SK-N-SH (cell line): ENCODE results near the gene SLC7A6OS. TPM values are rescaled to one million over a fixed set of nuclear protein-coding genes. Genes with fewer than 3 reads are reported as not detected.
A peak's percentile ranks its signal among the peaks of the same experiment; 100 is the strongest.

Experiments used
- CTCF ChIA-PET: fragments of 300-600, 350-600 bp; formaldehyde crosslinking; extraction: SDS; loops from one replicate; lab custom pipeline; 2021; lab: Yijun Ruan, JAX
- POLR2A ChIA-PET: fragments of 350-600 bp; sonication (Branson Sonifier 250); formaldehyde crosslinking; extraction: SDS; loops from one replicate; lab custom pipeline; 2020; ENCODE audit warnings: antibody characterized with exemption, inconsistent platforms; lab: Yijun Ruan, JAX
- DNase-seq: peaks from one replicate; pipeline ENCODE4 v3.0.0; 2012
- H2AFZ ChIP-seq: fragments of 200-600 bp; sonication (generic); 2 replicates; pipeline ENCODE4 v1.8.1; 2016; ENCODE audit warnings: antibody characterized with exemption, mild to moderate bottlenecking, low read depth
- H3F3A ChIP-seq: fragments of 200-600 bp; sonication (generic); replicated peaks from 2 replicates; pipeline ENCODE3; 2016; ENCODE audit warnings: antibody characterized with exemption, mild to moderate bottlenecking; ENCODE audit not compliant: insufficient read depth
- H3K27ac ChIP-seq, 2 experiments: fragments of 200-500 bp in 1 of 2; fragments of 200-600 bp in 1 of 2; sonication (Bioruptor generic) in 1 of 2; sonication (generic), shearing (Covaris generic) in 1 of 2; 2 replicates each; pipeline versions ENCODE4 v1.5.1 to v1.6.1; 2014 to 2016; ENCODE audit warnings: low read depth in 2 of 2, inconsistent platforms in 1 of 2, low read length in 1 of 2, mild to moderate bottlenecking in 1 of 2, mixed read lengths in 1 of 2
- H3K27me3 ChIP-seq: fragments of 200-600 bp; sonication (generic), shearing (Covaris generic); 2 replicates; pipeline ENCODE4 v1.6.1; 2016; ENCODE audit warnings: mixed run types; ENCODE audit not compliant: insufficient read depth
- H3K36me3 ChIP-seq, 2 experiments: fragments of 200-500 bp in 1 of 2; fragments of 200-600 bp in 1 of 2; sonication (Bioruptor generic) in 1 of 2; sonication (generic) in 1 of 2; replicated peaks in 1 of 2; 2 replicates each; pipeline versions ENCODE3 to v1.5.1; 2014 to 2016; ENCODE audit warnings: low read length in 1 of 2, mild to moderate bottlenecking in 1 of 2; ENCODE audit not compliant: insufficient read depth in 2 of 2, control insufficient read depth in 1 of 2
- H3K4me1 ChIP-seq, 2 experiments: fragments of 200-500 bp in 1 of 2; fragments of 200-600 bp in 1 of 2; sonication (Bioruptor generic) in 1 of 2; sonication (generic), shearing (Covaris generic) in 1 of 2; 2 replicates each; pipeline versions ENCODE4 v1.5.1 to v1.6.1; 2014 to 2016; ENCODE audit warnings: low read depth in 1 of 2, low read length in 1 of 2, mixed run types in 1 of 2; ENCODE audit not compliant: insufficient read depth in 2 of 2, control insufficient read depth in 1 of 2
- H3K4me2 ChIP-seq: fragments of 200-600 bp; sonication (generic), shearing (Covaris generic); 2 replicates; pipeline ENCODE4 v1.6.1; 2017; ENCODE audit warnings: mixed run types
- H3K4me3 ChIP-seq, 2 experiments: fragments of 200-500 bp in 1 of 2; fragments of 200-600 bp in 1 of 2; sonication (Bioruptor generic) in 1 of 2; sonication (generic), shearing (Covaris generic) in 1 of 2; 2 replicates each; pipeline versions ENCODE4 v1.5.1 to v1.8.1; 2014 to 2016; ENCODE audit warnings: low read depth in 2 of 2, inconsistent platforms in 1 of 2, low read length in 1 of 2, mild to moderate bottlenecking in 1 of 2, mixed read lengths in 1 of 2, moderate library complexity in 1 of 2
- H3K79me2 ChIP-seq: fragments of 200-600 bp; sonication (generic); 2 replicates; pipeline ENCODE4 v1.8.1; 2017; ENCODE audit warnings: mild to moderate bottlenecking; ENCODE audit not compliant: insufficient read depth
- H3K9ac ChIP-seq: fragments of 200-600 bp; sonication (generic); 2 replicates; pipeline ENCODE4 v1.6.1; 2017; ENCODE audit warnings: mixed run types
- H3K9me2 ChIP-seq: fragments of 200-600 bp; sonication (generic); 2 replicates; pipeline ENCODE4 v1.6.1; 2017; ENCODE audit warnings: mixed run types
- H3K9me3 ChIP-seq: fragments of 200-600 bp; sonication (generic); 2 replicates; pipeline ENCODE4 v1.6.1; 2017; ENCODE audit warnings: mixed run types, mild to moderate bottlenecking, moderate library complexity
- H4K20me1 ChIP-seq: fragments of 200-600 bp; sonication (generic); 2 replicates; pipeline ENCODE4 v1.6.1; 2017; ENCODE audit warnings: mild to moderate bottlenecking, mixed run types; ENCODE audit not compliant: insufficient read depth
- CTCF ChIP-seq: fragments of 200-600 bp; sonication (generic); IDR thresholded peaks from 2 replicates; pipeline ENCODE4 v1.6.1; 2017; ENCODE audit warnings: antibody characterized with exemption, mild to moderate bottlenecking, moderate library complexity
- FOXJ3 ChIP-seq: sonication (generic); formaldehyde crosslinking; IDR thresholded peaks from 2 replicates; pipeline ENCODE4 v1.5.1; 2020; ENCODE audit warnings: mild to moderate bottlenecking, missing genetic modification reagents
- FOXM1 ChIP-seq: IDR thresholded peaks from 2 replicates; pipeline ENCODE4 v1.4.0; 2012; ENCODE audit warnings: low read depth, mild to moderate bottlenecking
- MXI1 ChIP-seq: IDR thresholded peaks from 2 replicates; pipeline ENCODE4 v1.6.1; 2012; ENCODE audit warnings: mild to moderate bottlenecking, low read depth, low read length, improper control_type of control experiment
- NRF1 ChIP-seq: IDR thresholded peaks from 2 replicates; pipeline ENCODE4 v1.6.1; 2012; ENCODE audit warnings: low read depth, mild to moderate bottlenecking, low read length
- PBX3 ChIP-seq: IDR thresholded peaks from 2 replicates; pipeline ENCODE4; 2012
- POLR2AphosphoS5 ChIP-seq: IDR thresholded peaks from 2 replicates; pipeline ENCODE4 v1.6.1; 2012; ENCODE audit warnings: low read depth, low read length
- SMC3 ChIP-seq: IDR thresholded peaks from 2 replicates; pipeline ENCODE4 v1.6.1; 2012; ENCODE audit warnings: low read depth, low read length, improper control_type of control experiment
- TEAD4 ChIP-seq: IDR thresholded peaks from 2 replicates; pipeline ENCODE4 v1.4.0; 2012; ENCODE audit warnings: mild to moderate bottlenecking, borderline replicate concordance; ENCODE audit not compliant: insufficient read depth
- WGBS: methylation state at CpG from one replicate; pipeline ENCODE4 v1.1.6; 2017; ENCODE audit warnings: low lambda C conversion rate; 5-methylcytosine and 5-hydroxymethylcytosine counted together
- polyA plus RNA-seq, 3 experiments: library from polyadenylated mRNA; depleted of rRNA; stranded (reverse); fragments of >200 nt; gene quantifications; 2 replicates each; pipeline ENCODE4 v1.2.3, GENCODE V29; 2012
- TF ChIP-seq, protein P1 (sequence below): IDR thresholded peaks from 2 replicates; pipeline ENCODE4 v1.4.0; 2012; ENCODE audit warnings: low read depth, borderline replicate concordance

SLC7A6OS gene
- polyA plus RNA-seq, 1 of the 3 experiments (the other 2 are of a cell fraction), result 6.6 TPM

- H3K79me2 ChIP-seq, result peaks cover 74% of the 10 kb centered on the region
- POLR2A ChIA-PET, result interaction anchor here (1.1 kb wide), 1 partner anchor 12 kb away, joined by 3 read pairs; the partner anchor contains the start of gene SLC7A6
- CTCF ChIA-PET, result interaction anchor here (1.2 to 1.9 kb wide), 3 partner anchors 12 to 53 kb away, joined by 4 to 8 read pairs (median 5); partner anchors contain the start of gene SLC7A6
- H3K9ac ChIP-seq, result no peak overlapping the region
- no peak for DNase-seq
- peaks cover 6 to 8% of the 10 kb centered on the region in 2 experiments for H3K36me3 ChIP-seq
- no peak overlapping the region for H2AFZ ChIP-seq
- WGBS, result 93% methylated on average over 3 of the region's 3 CpGs
- H3K9me2 ChIP-seq, result no peaks in the 10 kb centered on the region
- no peak overlapping the region for H3K4me3 ChIP-seq
- no peaks in the 10 kb centered on the region for H3F3A ChIP-seq
- H3K27me3 ChIP-seq, result no peaks in the 10 kb centered on the region
- H3K9me3 ChIP-seq, result no peaks in the 10 kb centered on the region
- TF ChIP-seq CTCF, result no peak
- TF ChIP-seq TEAD4, result no peak
- TF ChIP-seq, protein P1, sequence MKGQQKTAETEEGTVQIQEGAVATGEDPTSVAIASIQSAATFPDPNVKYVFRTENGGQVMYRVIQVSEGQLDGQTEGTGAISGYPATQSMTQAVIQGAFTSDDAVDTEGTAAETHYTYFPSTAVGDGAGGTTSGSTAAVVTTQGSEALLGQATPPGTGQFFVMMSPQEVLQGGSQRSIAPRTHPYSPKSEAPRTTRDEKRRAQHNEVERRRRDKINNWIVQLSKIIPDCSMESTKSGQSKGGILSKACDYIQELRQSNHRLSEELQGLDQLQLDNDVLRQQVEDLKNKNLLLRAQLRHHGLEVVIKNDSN, result no peak
- TF ChIP-seq FOXM1, result no peak
- TF ChIP-seq POLR2AphosphoS5, result no peak
- no peak for TF ChIP-seq FOXJ3 (CRISPR knock-in tag)
- no peak for TF ChIP-seq SMC3
- TF ChIP-seq PBX3, result no peak
- H3K4me1 ChIP-seq, result no peaks in the 10 kb centered on the region; a peak in 1 of 4 replicates
- peak overlapping the region; percentile 20 to 40 for H3K27ac ChIP-seq
- H4K20me1 ChIP-seq, result peaks cover 5% of the 10 kb centered on the region; the same call in 1 of the 2 replicates
- H3K4me2 ChIP-seq, result no peak overlapping the region
These were observed 34.5 kb downstream of the SLC7A6OS start for GRCh38 chr16:68276223-68276622.

DNA sequence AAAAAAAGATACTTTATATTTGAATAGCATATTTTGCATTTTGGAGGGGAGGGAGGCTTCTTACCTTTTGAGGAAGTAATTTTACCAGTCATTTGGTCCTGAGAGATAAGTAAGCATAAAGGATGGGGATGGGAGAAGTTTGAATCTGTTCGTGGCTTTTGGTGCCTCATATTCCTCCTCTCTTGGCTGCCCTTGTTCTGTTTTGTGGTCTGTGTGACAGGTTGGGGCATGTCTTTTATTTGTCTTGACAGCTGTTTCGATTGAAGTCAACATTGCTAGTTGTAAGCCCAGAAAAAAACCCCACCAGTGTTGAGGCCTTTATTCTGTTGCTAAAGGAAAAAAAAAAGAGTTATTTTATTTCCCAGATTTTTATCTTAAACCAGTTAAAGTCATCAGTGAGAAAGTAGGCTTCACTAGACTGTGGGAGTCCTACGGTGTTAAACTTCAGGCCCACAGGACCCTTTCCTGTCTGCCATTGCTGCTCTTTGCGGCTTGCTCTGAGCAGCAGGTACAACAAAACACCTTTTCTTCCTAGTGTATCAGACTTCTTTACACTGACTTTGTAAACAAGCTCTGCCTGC lies 35.0 kb downstream of the SLC7A6OS start:
- no peak overlapping the region for H3K4me2 ChIP-seq
- peak overlapping the region; percentile 20 to 40 for H3K27ac ChIP-seq
- TF ChIP-seq MXI1 (0 out of 2 replicates have a peak, but pooled peaks have one; percentile 22), NRF1 (no peak)
- H4K20me1 ChIP-seq, result peaks cover 8% of the 10 kb centered on the region; the same call in 1 of the 2 replicates
- peaks cover 79% of the 10 kb centered on the region for H3K79me2 ChIP-seq
- H3K4me1 ChIP-seq, result no peaks in the 10 kb centered on the region; a peak in 1 of 4 replicates
- no peak overlapping the region for H3K9ac ChIP-seq
- H3K9me3 ChIP-seq, result no peaks in the 10 kb centered on the region
- DNase-seq, result no peak
- ChIA-PET CTCF (interaction anchor here (1.9 to 2.0 kb wide), 2 partner anchors 12 to 53 kb away, joined by 5 to 10 read pairs; partner anchors contain the start of gene SLC7A6), POLR2A (interaction anchor here (1.1 kb wide), 1 partner anchor 12 kb away, joined by 3 read pairs; the partner anchor contains the start of gene SLC7A6)
- H3F3A ChIP-seq, result no peaks in the 10 kb centered on the region
- 77% methylated on average over 4 of the region's 4 CpGs for WGBS
- H2AFZ ChIP-seq, result no peak overlapping the region
- no peaks in the 10 kb centered on the region for H3K27me3 ChIP-seq
- H3K9me2 ChIP-seq, result no peaks in the 10 kb centered on the region
- no peak overlapping the region for H3K4me3 ChIP-seq
- H3K36me3 ChIP-seq, result peaks cover 6 to 8% of the 10 kb centered on the region in 2 experiments
